Measurements from ENCODE around the gene STK24. TPM values are rescaled to one million over a fixed set of nuclear protein-coding genes. Genes with fewer than 3 reads are reported as not detected.

STK24 gene
- total and polyA plus RNA-seq, 10 of the 15 experiments (the other 5 are each of a cell fraction or from before 2014, with no cell fraction given) = 7.5 to 115 (median 52.9) TPM

- TF ChIP-seq EED (IDR thresholded peaks at IDR 0.05; ENCODE audit: low read depth) (peak; percentile 69), FOXM1 (IDR thresholded peaks at IDR 0.05; ENCODE audit: low read depth, low read length) (peak; percentile 97), POLR2AphosphoS2 (IDR thresholded peaks at IDR 0.05; ENCODE audit: low read depth, low read length) (no peak), IRF4 (IDR thresholded peaks at IDR 0.05; ENCODE audit: low read depth, low read length) (peak; percentile 90), NFXL1 (IDR thresholded peaks at IDR 0.05; ENCODE audit: borderline replicate concordance) (no peak), ZBTB33 (IDR thresholded peaks at IDR 0.05) (no peak), ZBED1 (IDR thresholded peaks at IDR 0.05; ENCODE audit: borderline replicate concordance) (peak; percentile 91; the same call in 1 of the 2 replicates), MEF2B (IDR thresholded peaks at IDR 0.05; ENCODE audit: partially characterized antibody, poor library complexity, severe bottlenecking) (peak; percentile 98), BCL3 (IDR thresholded peaks at IDR 0.05; ENCODE audit: borderline replicate concordance, insufficient read depth, low read depth, low read length, poor library complexity, severe bottlenecking) (peak; percentile 93), PAX5 (IDR thresholded peaks at IDR 0.05; ENCODE audit: borderline replicate concordance, low read depth, low read length) (peak; percentile 89), CREM (IDR thresholded peaks at IDR 0.05; ENCODE audit: low read depth) (peak; percentile 79), SUPT20H (IDR thresholded peaks at IDR 0.05; ENCODE audit: borderline replicate concordance, control insufficient read depth, low read depth, low read length) (no peak), TCF7 (IDR thresholded peaks at IDR 0.05; ENCODE audit: borderline replicate concordance) (peak; percentile 92; the same call in 1 of the 2 replicates), TBL1XR1 (IDR thresholded peaks at IDR 0.05; ENCODE audit: low read depth, low read length) (peak; percentile 98), ASH2L (IDR thresholded peaks at IDR 0.05; ENCODE audit: borderline replicate concordance, low read depth) (no peak), ZNF217 (IDR thresholded peaks at IDR 0.05) (peak; percentile 72; the same call in 1 of the 2 replicates), JUND (IDR thresholded peaks at IDR 0.05; ENCODE audit: low read depth, low read length) (peak; percentile 67), SREBF2 (IDR thresholded peaks at IDR 0.05; ENCODE audit: low read length) (no peak), NRF1 (conservative IDR thresholded peaks at IDR 0.05; ENCODE audit: low read depth, low read length) (no peak), HDAC2 (IDR thresholded peaks at IDR 0.05) (no peak), IKZF2 (IDR thresholded peaks at IDR 0.05) (peak; percentile 87 to 94), PML (IDR thresholded peaks at IDR 0.05; ENCODE audit: low read length) (peak; percentile 77), CEBPZ (IDR thresholded peaks at IDR 0.05; ENCODE audit: low read depth, low read length) (no peak), EGR1 (IDR thresholded peaks at IDR 0.05; ENCODE audit: borderline replicate concordance in 1 of 2, low read depth in 2 of 2, low read length in 2 of 2) (no peak), RCOR1 (conservative IDR thresholded peaks at IDR 0.05; ENCODE audit: low read depth, low read length) (no peak)
These were observed 75.9 kb downstream of the STK24 start (continued) for GRCh38 chr13:98500963-98501421.
